Stimulated activated CD4-positive, alpha-beta T cell treated with anti-CD3 and anti-CD28 coated beads, Interleukin-2, amount 100 ng/mL, for 48 hours (primary cell): ENCODE data around the gene NOVA2.

ENCODE experiments used
- DNase-seq, 2 donors: peaks; one replicate each; pipeline ENCODE4 v3.0.0-alpha.2; 2020

NOVA2 gene

DNA sequence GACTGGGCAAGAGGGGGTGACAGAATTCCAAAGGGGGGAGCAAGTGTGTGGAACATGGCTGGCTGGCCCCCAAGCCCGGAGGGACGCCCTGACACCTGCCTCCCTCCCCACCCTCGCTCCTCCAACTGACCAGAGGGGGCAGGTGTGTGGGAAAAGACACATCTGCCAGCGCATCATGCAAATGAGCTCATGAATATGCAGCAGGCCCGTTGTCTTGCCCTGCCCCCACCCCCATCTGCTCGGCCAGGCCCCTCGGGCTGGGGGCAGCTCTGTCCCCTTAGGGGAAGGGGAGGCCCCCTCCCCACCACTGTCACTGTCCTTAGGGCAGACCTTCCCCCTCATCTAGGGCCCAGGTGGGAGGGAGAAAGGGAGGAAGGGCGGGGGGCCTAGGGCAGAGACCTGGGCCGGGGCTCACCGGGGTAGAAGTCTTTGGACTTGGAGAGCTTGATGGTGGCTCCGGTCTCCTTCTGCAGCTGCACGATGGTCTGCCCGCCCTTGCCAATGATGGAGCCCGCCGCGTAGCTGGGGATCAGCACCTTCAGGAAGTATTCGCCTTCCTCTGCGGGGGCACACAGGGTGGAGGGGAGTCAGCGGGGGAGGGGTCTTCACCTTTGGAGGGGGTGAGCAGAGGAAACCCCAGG is 12.9 kb downstream of the NOVA2 start:
- DNase-seq: no peak

DNA sequence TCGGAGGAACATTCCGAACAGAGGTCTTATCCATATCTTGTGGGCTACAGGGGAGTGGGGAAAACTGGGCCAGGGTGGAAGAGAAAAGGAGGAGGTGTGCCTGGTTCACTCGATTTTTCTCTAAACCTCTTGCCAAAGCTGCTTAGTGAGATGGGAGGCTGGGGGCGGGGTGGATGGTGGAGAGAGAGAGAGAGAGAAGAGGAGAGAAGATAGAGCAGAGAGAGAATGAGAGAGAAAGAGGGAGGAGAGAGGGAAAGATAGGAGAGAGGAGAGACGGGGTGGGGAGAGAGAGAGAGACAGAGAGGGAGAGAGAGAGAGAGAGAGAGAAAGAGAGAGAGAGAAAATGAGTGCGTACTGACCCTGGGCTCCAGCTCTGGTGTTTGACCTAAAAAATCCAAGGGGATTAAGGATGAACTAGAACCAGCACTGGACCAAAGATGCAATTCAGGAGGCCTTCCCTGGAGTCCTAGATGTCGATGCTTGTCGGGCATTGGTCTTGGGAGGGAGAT is 14.1 kb downstream of the NOVA2 start:
- no peak for DNase-seq

DNA sequence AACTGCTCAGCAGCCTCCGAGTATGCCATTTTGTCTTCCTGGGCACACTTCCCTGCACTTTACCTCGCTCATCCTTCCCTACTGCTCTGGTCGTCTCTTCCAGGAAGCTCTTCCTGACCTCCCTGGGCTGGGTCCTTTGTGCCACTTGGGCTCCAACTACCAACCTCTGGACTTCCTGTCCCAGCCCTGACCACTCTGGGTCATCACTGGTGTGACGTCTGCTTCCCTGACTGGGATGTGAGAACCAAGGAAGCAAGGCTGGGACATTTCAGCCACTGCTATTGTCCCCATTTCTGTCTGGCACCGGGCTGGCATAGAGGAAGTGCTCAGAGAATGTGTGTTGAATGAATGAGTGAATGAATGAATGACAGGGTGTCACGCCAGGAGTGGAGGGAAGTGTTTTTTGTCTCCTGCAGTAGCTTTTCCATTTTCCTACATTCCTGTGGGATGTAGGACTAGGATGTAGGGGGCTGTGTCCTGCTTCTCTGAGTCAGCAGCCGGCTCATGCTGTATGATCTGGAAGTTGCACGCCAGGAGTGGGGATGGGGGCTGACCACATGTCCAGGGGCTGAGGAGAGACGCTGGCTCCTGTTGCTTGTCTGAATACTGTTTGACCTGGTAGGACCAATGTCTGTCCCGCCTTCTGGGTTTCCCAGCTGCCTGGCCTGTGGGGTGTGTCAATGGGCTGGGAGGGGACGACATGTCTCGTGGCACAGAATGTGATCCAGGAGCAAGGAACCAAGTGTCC is 14.7 kb downstream of the NOVA2 start:
- no peak for DNase-seq

DNA sequence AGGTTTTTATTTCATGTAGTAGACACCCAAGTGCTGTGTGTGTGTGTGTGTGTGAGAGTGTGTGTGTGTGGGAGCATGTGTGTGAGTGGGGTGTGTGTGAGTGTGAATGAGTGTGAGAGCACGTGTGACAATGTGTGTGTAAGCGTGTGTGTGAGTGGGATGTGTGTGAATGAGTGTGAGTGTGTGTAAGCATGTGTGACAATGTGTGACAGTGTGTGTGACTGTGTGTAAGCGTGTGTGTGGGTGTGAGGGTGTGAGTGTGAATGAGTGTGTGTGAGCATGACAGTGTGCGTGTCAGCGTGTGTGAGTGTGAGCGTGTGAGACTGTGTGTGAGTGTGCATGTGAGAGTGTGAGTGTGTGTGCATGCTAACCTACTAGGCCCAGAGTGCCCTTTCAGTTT is 15.3 kb downstream of the NOVA2 start:
- no peak for DNase-seq

DNA sequence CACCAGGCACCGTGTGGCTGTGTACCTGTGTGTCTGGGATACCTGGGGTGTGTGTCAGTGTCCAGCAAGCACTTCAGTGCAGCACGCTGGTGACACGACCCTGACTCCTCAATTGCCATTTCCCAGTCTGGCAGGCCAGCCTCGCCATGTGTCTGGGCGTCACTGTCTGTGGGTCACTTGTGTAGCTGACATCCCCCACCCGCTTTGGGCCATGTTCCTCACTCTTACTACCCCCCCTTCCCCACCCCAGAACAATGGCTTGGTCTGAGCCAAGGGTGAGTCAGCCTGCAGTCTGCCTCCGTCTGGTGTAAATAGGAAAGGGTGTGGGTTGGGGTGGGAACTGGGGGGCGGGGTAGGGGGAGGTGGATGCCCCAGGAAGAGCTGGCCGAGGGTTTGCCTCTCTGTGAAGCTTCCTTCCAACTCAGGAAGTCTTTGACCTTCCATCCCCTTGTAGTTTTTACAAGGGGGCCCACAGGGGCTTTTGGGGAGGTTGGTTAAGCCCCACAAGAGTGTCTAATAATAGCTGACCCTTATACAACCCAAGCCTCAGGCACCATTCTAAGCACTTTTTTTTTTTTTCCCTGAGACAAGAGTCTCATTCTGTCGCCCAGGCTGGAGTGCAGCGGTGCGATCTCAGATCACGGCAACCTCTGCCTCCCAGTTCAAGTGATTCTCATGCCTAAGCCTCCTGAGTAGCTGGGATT is 17.6 kb downstream of the NOVA2 start:
- DNase-seq: no peak

DNA sequence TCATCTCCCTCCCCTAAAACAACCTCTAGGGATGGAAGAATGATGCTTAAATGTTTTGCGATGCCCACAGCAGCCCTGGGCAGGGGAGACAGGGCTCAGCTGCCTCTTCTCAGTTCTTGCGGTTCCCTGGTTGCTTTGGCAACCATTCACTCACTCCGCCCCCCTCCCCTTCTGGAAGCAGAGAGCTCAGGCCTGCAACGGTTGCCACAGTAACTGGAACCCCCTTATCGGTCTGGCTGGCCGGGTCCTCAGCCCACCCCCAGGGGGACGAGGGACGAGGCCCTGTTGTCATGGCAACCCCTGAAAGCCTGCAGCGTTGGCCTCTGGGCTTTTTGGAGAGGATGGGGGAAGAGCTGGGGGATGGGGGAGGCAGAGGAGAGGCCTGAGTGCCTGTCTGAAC is 19.5 kb downstream of the NOVA2 start:
- DNase-seq: no peak

DNA sequence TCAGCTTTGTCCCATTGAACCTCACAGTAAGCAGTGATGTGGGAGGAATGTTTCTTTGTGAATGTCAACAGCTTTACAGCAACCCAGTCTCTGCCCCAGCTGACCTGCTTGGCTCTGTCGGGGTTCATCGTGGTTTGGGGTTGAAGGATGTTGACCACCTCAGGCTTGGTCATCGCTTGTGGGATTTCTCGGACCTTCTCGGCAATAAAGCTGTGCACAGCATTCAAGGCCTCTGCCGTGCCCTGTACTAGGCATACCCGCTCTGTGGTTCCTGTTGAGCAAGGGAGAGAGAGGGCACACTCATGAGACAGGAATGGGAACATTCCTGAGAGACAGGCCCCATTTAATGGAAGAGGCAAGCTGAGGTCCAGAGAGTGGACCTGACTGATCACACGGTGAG is 20.0 kb downstream of the NOVA2 start:
- no peak for DNase-seq

DNA sequence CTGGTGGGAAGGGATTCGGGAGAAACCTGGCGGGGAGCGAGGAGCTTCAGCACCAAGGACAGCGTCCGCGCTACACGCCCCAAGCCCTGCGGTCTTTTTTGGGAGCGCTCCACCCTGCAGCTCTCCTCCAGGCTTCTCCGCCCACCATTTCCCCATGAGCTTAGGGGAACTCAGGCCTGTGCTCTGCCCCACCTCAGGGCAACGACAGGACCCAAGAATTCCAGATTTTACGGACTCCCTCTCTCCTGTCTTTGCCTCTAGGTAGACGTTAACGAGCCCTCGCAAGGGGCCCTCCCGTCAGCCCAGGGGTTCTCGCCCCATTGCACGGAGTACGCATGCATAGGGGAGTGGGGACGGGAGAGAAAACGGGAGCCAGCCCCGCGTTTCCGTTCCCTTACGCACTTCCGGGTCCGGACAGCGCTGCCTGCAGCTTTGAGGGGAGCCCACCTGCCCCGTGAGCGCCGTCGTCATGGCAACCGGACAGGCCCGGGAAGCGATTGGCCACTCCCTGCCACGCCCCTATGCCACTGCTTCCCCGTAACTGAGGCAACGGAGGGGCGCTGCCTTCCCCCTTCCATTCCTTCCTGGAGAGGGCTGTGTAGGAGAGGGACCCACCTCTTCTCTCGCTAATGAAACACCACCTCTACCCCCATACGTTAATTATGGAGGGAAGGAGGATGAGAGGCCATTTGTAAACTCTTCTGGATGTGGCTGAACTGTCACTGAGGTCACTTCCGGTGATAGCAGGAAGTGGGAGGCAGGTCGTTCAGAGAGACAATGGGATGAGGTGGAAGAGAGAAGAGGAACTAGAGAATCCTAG is 20.8 kb downstream of the NOVA2 start:
- DNase-seq: peak; percentile 37 to 39

DNA sequence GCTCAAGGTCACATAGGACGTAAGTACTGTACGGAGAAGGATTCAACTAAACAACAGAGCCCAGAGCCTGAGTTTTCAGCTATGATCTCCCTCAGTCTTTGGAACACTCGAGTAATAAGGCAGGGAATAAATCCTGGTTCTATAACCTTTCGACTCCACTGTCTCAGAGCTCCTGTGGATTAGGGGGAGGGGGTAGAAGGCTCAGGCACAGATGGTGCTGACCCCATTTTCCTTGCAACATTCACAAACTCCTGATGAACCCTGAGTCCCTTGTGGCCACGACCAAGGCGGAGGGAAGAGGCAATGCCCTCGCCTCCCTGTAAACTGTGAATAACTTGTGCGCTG is 21.4 kb downstream of the NOVA2 start:
- no peak for DNase-seq

DNA sequence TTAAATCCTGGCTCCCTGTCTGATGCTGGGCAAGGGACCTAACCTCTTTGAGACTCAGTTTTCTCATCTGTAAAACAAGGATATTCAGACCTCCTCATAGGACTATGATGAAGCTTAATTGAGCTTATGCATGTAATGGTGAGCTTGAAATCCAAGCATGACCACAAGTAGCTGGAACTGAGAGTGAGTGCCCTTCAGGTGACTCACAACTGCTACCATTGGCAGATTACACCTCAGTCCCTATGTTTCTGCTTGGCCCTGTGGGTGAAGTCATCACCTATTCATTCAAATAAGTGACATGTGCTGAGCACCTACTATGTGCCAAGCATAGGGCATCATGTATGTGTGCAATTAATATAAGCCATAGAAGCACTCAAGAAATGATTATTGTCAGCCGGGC is 25.7 kb downstream of the NOVA2 start:
- DNase-seq: no peak

DNA sequence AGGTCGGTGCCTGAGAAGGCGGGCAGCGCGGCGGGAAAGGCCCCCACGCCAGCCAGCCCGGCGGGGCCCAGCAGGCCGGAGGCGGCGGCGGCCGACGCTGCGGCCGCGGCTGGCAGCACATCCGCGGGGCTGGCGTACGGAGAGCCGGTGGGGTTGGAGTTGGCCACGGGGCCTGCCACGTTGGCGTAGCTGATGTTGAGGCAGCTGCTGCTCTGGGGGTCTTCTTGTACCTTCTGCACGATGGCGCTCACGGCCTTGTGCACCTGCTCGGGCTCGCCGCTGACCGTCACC is 33.2 kb downstream of the NOVA2 start:
- DNase-seq: no peak

DNA sequence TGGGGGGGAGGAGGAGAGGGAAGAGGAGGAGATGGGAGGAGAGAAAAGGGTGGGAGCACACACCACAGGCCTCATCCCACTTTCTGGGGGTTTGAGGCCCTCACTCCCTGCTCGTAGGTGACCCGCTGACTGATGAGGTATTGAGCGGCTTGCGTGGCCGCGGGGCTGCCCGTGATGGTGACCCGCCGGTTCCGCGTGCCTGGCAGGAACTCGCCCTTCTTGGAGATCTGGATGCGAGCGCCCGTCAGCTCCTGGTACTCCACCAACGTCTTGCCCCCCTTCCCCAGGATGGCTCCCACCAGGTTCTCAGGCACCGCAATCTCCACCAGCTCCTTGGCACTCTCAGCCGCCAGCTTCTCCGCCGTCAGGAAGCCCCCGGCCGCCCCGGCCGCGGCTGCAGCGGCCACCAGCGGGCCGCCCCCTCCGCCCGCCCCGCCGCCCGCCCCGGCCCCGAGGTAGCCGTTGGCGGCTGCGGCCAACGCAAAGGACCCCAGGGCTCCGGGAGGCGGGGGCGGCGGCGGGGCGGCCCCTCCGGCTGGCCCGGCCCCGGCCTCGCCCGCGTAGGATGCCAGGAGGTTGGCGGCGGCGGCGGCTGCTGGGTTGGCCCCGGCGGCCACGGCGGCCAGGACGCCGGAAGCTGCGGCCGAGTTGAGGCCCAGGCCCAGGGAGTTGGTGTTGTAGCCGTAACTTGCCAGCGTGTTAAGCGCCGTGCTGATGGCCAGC is 33.7 kb downstream of the NOVA2 start:
- DNase-seq: no peak

DNA sequence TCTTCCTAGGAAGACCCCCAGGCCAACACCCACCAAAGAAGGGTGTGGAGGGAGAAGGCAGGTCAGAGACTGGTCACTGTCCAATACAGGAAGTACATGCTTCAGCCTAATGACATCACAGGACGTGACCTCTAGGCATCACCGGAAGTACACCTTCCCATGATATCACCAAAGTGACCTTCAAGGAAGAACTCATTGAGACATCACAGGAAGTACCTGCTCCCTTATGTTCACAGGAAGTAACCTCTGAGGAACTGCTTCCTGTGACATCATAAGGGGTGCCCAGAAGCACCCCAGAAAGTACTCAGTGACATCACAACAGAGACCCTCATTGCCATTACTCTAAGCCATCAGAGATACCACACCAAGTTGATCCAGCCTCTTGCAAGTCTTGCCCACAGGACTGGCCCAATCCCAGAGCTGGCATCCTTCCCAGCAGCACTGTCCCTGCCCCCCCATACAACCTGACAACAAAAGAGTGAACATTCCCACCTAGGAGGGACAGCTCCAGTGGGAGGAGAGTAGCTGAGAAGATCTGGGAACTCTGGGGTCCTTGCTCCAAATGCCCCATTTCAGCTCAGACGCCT is 34.8 kb downstream of the NOVA2 start:
- DNase-seq: no peak

DNA sequence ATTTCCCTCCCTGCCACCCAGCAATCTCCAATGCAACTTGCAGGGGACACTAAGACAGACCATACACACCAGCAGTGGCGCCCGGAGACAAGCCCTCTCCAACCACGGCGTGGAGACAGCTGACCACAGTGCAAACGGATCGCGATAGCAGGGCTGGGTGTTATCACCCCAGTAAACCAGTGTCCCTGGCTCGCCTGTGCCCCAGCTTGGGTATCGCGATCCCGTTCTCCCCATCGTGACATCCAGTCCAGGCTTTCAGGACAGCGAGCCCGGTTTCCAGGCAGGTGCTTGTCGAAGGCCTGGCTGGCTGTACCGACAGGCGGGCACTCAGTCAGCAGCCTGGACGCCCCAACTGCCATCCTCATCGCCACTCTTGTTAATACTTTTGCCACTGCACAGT is 38.4 kb downstream of the NOVA2 start:
- DNase-seq: no peak

DNA sequence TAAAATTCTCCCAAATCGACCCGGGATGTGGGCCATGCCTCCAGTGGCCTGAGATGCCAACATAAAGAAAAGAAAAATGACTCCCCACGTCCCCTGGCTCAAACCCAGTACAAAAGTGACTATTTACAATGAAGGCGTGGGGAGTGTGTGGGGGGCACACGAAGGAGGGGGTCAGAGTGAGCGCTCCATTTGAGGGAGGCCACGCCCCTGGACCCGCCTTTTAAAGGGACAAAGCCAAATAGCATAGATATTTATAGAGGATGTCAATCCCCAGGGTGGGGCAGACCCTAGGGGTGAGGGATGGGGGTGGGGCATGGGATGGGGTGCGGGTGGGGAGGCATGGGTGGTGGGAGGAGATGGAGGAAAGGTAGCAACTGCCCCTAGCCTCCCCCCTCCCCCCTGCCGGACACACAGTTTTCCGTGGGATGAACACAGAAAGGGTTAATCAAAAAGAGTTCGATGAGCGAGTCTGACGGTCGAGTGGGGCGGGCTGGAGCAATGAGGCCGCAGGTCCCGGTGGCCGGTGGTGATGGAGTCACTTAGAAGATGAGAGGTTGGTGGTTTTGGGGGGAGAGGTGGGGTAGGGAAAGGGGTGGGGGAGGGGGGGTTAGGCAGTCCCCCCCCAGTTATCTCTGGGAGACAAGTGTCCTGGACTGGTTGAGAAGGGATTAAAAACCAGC is 39.0 kb downstream of the NOVA2 start:
- no peak for DNase-seq

DNA sequence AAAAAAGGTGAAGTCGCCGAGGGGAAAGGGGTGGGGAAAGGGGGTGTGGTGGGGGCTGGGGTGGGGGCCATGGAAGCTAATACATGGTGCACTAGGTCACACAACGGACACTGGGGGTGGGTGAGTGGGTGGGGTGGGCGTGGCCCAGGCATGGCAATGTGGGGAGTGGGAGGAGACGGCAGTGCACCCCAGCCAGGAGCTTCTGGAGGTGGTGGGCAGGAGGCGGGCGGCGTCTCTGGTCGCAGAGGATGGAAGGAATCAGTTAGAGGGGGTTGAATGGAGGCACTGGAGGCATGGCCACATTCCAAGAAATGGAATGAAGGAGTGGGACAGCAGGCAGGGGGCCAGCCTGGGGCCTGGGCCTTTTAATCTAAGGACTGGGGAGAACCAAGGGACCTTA is 39.9 kb downstream of the NOVA2 start:
- DNase-seq: no peak

DNA sequence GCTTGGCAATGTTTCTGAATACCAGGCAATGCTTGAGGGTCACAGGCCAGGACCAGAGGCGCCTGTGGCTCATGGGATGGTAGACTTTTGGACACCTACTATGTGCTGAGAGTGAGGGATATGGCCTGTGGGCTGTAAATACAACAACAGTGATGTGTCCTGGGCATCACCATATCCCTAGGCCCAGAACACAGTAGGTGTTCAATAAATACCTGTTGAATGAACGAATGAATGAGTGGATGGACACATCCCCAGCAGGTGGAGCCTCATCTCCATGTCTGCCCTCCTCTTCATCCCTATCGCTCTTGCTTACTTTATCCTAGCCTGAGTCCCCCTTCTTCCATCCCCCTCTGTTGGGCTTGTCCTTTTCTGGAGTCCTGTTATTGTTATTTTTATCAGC is 42.6 kb downstream of the NOVA2 start:
- DNase-seq: no peak

DNA sequence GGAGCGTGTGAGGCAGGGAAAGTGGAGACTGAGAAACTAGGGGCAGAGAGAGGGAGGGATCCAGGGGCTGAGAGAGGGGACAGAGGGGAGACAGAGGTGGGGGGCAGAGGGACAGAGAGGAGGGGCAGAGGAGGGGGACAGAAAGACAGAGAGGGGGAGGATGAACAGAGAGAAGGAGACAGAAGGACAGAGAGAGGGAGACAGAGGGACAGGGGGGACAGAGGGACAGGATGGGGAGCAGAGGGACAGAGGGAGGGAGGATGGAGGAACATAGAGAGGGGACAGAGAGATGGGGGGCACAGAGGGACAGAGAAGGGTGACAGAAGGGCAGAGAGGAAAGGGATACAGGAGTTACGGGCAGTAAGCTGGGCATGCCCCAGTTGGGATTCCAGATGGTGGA is 44.4 kb downstream of the NOVA2 start:
- no peak for DNase-seq

DNA sequence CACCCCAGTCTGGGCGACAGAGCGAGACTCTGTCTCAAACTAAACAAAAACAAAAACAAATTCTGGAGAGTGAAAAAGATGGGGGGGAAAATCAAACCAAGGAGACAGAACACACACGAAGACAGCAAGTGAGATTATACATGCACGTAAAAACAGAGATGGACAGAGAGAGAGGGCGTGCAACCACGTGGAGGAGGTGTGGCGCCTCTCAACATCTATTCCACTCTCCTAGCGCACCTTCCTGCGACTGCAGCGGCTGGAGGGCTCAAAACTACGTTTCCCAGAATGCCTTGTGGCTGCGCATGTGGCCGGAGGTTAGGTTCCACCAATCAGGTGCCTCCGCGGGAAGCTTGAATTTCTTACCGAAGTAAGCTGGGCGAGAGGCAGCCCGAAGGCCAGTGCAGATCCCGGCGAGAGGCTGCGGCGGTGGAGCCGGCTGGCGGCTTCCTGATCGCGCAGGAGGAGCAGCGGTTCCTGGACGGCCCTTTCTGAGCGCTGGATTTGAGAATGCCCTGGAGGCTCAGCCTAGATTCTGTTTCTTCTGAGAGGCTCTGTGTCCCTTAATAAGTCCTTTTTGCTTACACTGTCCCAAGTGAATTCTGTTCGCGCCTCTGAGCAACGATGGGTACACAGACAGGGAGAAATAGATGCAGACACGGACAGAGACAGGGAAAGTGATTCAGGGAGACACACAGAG is 46.0 kb downstream of the NOVA2 start:
- peak; percentile 75 to 80 for DNase-seq

DNA sequence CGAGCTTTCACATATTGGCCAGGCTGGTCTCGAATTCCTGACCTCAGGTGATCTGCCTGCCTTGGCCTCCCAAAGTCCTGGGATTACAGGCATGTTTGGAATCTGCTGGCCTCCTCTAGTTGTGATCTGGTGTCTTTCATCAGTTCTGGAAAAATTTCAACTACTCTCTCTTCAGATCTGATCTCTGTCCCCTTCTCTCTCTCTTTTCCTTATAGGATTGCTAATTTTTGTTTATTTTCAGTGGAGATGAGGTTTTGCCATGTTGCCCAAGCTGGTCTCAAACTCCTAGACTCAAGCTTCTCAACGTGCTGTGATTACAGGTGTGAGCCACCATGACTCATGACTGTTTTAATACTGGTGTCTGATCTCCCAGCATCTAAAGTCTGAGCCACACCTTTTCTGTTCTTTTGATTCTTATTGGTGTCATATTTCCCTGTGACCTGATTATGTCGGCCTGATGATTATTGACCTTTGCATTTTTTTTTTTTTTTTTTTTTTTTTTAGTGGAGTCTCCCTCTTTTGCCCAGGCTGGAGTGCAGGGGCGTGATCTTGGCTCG is 48.7 kb downstream of the NOVA2 start:
- DNase-seq: no peak

DNA sequence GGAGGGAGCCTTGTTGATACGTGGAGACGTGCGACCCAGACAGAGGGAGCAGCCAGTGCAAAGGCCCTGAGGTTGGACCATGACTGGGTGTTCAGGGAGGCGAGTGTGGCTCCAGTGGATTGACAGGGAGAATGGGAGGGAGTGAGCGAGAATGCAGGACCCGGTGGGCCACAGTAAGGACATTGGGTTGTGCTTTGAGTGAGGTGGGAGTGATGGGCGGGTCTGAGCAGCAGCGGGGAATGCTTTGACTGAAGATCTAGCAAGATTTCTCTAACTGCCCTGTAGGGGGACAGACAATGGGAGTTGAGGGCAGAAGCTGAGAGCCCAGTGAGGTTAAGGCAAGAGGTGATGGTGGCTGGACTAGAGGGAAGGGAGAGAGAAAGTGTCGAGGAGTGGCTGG is 51.4 kb downstream of the NOVA2 start:
- DNase-seq: no peak
